Neural crest cell (in vitro differentiated cells): ENCODE data around the gene IP6K3. TPM values are rescaled to one million over a fixed set of nuclear protein-coding genes. Genes with fewer than 3 reads are reported as not detected.

ENCODE experiments used
- DNase-seq: peaks from one replicate; pipeline ENCODE4 v3.0.0; 2021; ENCODE audit warnings: low read depth, mixed read lengths, low spot score
- H3K27ac Mint-ChIP-seq: one replicate; pipeline ENCODE4 v1.8.0; 2021; ENCODE audit warnings: mild to moderate bottlenecking, mixed read lengths; ENCODE audit not compliant: unreplicated experiment
- H3K27me3 Mint-ChIP-seq: 2 replicates; pipeline ENCODE4 v1.8.0; 2021; ENCODE audit warnings: low read depth, mild to moderate bottlenecking, mixed read lengths
- H3K36me3 Mint-ChIP-seq: 2 replicates; pipeline ENCODE4 v1.8.0; 2021; ENCODE audit warnings: low read depth, mild to moderate bottlenecking, mixed read lengths
- H3K4me1 Mint-ChIP-seq: 2 replicates; pipeline ENCODE4 v1.8.0; 2021; ENCODE audit warnings: mixed read lengths
- H3K4me3 Mint-ChIP-seq: one replicate; pipeline ENCODE4 v1.8.0; 2021; ENCODE audit warnings: mild to moderate bottlenecking, mixed read lengths
- H3K9me3 Mint-ChIP-seq: 2 replicates; pipeline ENCODE4 v1.8.0; 2021; ENCODE audit warnings: mixed read lengths
- CTCF ChIP-seq: fragments of 200-600 bp; sonication (generic); conservative IDR thresholded peaks from 2 replicates; pipeline ENCODE4 v1.5.0; 2021; ENCODE audit warnings: antibody characterized with exemption, mild to moderate bottlenecking
- total RNA-seq: library from RNA; stranded (reverse); gene quantifications from 2 replicates; pipeline ENCODE4 v1.2.1, GENCODE V29; 2021

Gene IP6K3
- total RNA-seq, 1 donor from 2014 or later, result 0.72 TPM

GRCh38 chr6:33690766-33691165 lies 55.9 kb downstream of the IP6K3 start:
- no peak overlapping the region for H3K4me3 Mint-ChIP-seq
- no peak for TF ChIP-seq CTCF
- H3K27me3 Mint-ChIP-seq, result peaks cover 2% of the 10 kb centered on the region
- no peak for DNase-seq
- no peaks in the 10 kb centered on the region for H3K9me3 Mint-ChIP-seq
- peaks cover 29% of the 10 kb centered on the region for H3K4me1 Mint-ChIP-seq
- no peak overlapping the region for H3K27ac Mint-ChIP-seq
- peaks cover 8% of the 10 kb centered on the region for H3K36me3 Mint-ChIP-seq

- no peak overlapping the region for H3K27ac Mint-ChIP-seq
- TF ChIP-seq CTCF, result no peak
- peaks cover 2% of the 10 kb centered on the region for H3K27me3 Mint-ChIP-seq
- H3K4me3 Mint-ChIP-seq, result no peak overlapping the region
- DNase-seq, result no peak
- H3K9me3 Mint-ChIP-seq, result no peaks in the 10 kb centered on the region
- peaks cover 8% of the 10 kb centered on the region for H3K36me3 Mint-ChIP-seq
- peaks cover 29% of the 10 kb centered on the region for H3K4me1 Mint-ChIP-seq
Observed at GRCh38 chr6:33689879-33690278, 56.8 kb downstream of the IP6K3 start.

- Mint-ChIP-seq H3K4me3 (no peak overlapping the region), H3K4me1 (peaks cover 23% of the 10 kb centered on the region), H3K27ac (no peak overlapping the region), H3K36me3 (peaks cover 8% of the 10 kb centered on the region), H3K9me3 (no peaks in the 10 kb centered on the region), H3K27me3 (peaks cover 2% of the 10 kb centered on the region)
- DNase-seq, result no peak
- TF ChIP-seq CTCF, result no peak
Observed at GRCh38 chr6:33689148-33689494, 57.6 kb downstream of the IP6K3 start.

- Mint-ChIP-seq H3K27ac (no peak overlapping the region), H3K9me3 (no peaks in the 10 kb centered on the region), H3K4me3 (no peak overlapping the region), H3K36me3 (peaks cover 8% of the 10 kb centered on the region), H3K27me3 (peaks cover 2% of the 10 kb centered on the region), H3K4me1 (peaks cover 18% of the 10 kb centered on the region)
- TF ChIP-seq CTCF, result no peak
- DNase-seq, result no peak
Observed at GRCh38 chr6:33688451-33689147, 58.1 kb downstream of the IP6K3 start.

- H3K36me3 Mint-ChIP-seq, result peaks cover 8% of the 10 kb centered on the region
- no peak overlapping the region for H3K27ac Mint-ChIP-seq
- DNase-seq, result no peak
- no peaks in the 10 kb centered on the region for H3K9me3 Mint-ChIP-seq
- no peak for TF ChIP-seq CTCF
- peaks cover 12% of the 10 kb centered on the region for H3K4me1 Mint-ChIP-seq
- peaks cover 2% of the 10 kb centered on the region for H3K27me3 Mint-ChIP-seq
- H3K4me3 Mint-ChIP-seq, result no peak overlapping the region
Observed at GRCh38 chr6:33688006-33688405, 58.7 kb downstream of the IP6K3 start.
